GM12874 (cell line): ENCODE results near the gene RNF26.

ENCODE experiments used
- TF ChIP-seq, protein P1 (sequence below): IDR thresholded peaks from 2 replicates; pipeline ENCODE4 v1.5.1; 2011; ENCODE audit warnings: low read depth, mild to moderate bottlenecking, control low read depth, low read length, moderate library complexity; ENCODE audit not compliant: insufficient read depth

The RNF26 gene

DNA sequence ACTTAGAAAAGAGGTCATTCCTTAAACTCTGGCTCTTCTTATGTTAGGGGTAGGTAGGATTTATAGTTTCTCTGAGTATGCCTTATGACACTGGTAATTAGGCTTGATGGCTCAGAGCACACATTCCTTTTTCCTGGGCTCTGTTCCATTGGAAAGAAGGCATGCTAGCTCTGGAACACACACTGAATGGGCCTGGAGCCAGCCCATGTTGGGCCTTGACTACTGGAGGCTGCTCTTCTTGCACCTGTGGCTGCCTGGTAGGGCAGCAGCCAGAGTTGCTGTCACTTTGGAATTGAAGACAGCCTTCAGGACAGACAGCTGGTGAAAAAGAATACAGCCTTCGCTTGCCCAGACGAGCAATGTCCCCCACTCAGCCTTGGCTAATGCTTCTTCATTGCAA is 35.6 kb upstream of the RNF26 start:
- TF ChIP-seq, protein P1, sequence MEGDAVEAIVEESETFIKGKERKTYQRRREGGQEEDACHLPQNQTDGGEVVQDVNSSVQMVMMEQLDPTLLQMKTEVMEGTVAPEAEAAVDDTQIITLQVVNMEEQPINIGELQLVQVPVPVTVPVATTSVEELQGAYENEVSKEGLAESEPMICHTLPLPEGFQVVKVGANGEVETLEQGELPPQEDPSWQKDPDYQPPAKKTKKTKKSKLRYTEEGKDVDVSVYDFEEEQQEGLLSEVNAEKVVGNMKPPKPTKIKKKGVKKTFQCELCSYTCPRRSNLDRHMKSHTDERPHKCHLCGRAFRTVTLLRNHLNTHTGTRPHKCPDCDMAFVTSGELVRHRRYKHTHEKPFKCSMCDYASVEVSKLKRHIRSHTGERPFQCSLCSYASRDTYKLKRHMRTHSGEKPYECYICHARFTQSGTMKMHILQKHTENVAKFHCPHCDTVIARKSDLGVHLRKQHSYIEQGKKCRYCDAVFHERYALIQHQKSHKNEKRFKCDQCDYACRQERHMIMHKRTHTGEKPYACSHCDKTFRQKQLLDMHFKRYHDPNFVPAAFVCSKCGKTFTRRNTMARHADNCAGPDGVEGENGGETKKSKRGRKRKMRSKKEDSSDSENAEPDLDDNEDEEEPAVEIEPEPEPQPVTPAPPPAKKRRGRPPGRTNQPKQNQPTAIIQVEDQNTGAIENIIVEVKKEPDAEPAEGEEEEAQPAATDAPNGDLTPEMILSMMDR, result no peak

DNA sequence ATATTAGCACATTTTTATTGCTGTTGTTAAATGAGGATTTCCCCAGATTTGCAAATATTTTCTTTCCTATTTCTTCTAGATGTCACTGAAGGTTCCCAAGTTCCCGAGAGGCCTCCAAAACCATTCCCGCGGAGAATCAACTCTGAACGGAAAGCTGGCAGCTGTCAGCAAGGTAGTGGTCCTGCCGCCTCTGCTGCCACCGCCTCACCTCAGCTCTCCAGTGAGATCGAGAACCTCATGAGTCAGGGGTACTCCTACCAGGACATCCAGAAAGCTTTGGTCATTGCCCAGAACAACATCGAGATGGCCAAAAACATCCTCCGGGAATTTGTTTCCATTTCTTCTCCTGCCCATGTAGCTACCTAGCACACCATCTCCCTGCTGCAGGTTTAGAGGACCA is 34.9 kb upstream of the RNF26 start:
- TF ChIP-seq, protein P1, result no peak

DNA sequence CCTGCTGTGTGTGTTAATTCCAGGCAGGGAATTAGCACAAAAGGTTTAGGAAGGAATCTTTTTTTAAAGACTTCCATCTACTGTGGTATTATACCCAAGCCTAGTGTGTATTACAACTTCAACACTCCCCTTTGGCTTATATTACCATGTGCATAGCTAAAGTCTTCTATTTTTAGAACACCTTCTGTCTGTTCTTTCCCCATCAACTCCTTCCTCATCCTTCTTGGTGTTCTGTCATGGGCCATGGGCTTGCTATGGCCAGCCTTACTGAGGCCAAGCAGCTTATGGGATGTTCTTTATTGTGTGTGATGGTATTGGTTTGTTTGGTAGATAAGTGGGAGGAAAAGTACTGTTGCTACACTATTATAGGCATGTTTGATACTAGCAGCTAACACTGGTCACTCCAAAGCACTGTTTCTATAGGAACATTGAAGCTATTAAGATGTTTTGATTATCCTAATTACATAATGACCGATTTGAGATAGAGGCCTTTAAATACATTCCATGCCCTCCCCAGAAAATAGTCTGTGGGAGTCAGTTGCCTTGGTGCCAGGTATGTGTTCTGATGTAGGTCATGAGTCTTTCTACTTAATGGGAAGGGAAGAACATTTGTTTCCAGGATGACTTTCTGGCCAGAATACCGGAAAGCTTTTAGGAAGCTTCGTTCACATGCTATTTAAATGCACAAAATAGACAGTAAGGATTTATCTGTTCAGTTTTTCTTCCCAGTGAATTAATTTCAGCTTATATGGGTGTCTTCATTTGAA is 33.9 kb upstream of the RNF26 start:
- TF ChIP-seq, protein P1, result no peak

DNA sequence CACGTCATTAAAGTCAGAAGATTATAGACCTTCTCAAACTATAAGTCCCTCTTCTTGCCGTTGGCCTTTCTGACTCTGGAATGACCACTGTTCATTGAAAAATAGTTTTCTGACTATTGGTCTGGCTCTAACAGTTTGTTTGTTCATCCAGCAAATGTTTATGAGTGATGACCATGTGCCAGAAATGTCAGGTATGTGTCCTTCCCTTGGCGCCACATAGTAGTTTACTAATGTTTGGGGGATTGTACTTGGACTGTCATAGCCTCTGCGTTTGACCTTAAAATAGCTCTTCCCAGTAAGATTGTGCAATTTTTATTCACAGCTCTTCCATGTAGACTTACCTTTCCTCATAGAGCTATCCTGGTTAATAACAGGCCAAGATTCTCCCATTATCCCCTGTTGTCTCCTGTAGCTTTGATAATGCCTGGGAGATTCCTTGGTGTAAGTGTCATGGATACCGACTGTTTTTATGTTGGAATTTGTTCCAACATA is 31.1 kb upstream of the RNF26 start:
- TF ChIP-seq, protein P1, result no peak

DNA sequence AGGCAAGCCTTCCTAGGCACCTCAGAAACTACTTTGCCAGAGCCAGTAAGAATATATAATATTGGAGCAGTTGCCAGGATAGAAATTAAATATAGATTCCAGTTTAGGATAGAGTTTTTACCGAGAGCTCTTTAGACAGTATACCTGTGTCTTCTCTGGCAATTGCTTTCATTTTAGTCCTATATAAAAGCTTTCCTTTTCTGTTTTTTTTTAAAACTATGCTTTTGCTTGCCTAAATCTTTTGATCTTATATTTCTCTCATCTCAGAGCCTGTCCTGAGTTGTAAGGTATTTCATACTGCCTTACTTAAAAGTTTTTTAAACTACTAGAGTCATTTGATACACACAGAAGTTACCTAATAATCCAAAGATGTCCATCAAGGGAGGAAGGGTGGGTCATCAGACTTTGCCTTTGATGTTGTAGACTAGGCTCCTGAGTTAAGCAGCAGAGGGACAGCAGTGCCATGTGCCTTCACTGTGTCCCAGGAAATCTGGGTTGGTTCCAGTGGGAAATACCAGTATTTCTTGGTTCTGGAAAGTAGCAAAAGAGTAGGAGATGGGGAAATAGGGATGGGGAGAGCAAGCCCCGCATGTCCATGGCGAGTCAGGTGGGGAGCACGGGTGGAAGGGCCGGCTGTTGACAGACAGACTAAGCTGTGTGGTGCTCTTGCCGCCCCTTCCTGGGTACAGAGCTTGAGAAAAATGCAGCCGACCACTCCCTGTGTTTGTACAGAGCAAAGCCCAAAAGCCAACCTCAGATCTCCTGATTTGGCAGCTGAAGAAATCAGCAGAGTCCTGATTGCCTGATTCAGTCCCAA is 28.6 kb upstream of the RNF26 start:
- TF ChIP-seq, protein P1, result no peak

DNA sequence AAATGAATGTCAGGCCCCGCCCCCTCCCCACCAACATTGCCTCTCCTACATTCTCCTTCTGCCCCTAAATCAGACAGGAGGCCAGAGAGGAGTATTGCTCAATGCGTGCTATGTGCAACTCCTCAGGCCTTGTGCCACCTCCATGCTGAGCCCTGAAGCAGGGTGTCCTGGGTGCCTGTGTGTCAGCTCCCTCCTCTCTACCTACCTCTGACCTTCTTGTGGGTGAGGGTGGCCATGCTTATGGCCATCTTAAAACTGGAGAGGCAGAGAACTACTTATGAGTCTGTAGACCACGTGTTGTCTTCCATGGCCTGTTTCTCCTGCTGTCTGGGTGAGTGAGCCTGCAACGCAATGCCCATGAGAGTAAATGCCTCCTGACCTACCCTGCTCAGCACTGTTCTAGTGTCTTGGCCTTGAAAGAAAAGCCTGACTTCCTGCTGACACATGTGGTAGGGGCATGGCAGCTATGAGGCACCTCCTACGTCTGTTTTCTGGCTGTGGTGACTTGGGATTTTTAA is 27.9 kb upstream of the RNF26 start:
- TF ChIP-seq, protein P1, result no peak

DNA sequence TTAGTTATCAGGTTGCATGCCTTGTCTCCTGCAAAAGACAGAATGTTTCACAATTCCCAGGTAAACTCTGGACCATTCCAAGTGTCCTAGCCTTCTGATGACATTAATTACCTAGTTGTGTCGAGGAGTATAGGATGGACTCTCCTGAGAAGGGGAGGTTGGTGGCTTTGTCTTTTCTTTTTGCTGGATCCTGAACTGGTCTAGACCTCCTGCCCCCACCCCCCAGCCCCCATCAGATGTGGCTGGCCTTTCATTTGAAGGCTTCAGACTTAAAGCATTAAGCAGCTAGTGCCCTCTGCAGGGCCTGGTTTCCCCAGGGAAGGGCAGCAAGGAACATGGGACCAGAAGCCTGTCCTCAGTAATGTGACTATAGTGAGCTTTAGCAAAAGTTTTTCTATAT is 27.1 kb upstream of the RNF26 start:
- TF ChIP-seq, protein P1, result no peak
